Urothelium cell line (cell line): ENCODE data around the gene SOX5.
"Not testable (repeated sequence)": the region's sequence is repeated elsewhere in the genome, so short reads cannot be mapped to it uniquely, and the experiment has no call there.

ENCODE experiments used
- DNase-seq: peaks from one replicate; pipeline ENCODE4 v3.0.0; 2011; ENCODE audit warnings: low spot score, mixed read lengths
- FAIRE-seq: peaks from 2 replicates; lab custom pipeline; 2011; peaks lifted over from hg19 to GRCh38; lab: Jason Lieb, UNC

SOX5 gene

DNA sequence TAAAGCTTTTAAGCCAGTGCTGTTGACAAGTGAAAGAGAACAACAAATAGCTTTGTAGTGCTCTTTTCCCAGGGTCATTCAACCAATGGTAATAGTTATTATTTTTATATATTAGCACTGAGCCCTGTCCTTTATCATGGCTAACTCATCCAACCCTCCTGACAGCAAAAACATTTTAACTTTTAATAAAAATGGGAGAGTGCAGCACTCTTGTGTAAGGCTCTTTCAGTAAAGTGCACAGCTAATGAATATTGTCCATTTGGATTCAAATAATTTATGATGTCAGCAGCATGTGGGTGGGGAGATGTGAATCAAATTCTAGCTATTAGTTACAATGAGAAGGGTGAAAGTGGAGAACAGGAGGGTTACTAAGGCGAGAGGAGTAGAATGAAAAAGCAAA is 185.7 kb downstream of the SOX5 start:
- DNase-seq (no peak), FAIRE-seq (no peak)

DNA sequence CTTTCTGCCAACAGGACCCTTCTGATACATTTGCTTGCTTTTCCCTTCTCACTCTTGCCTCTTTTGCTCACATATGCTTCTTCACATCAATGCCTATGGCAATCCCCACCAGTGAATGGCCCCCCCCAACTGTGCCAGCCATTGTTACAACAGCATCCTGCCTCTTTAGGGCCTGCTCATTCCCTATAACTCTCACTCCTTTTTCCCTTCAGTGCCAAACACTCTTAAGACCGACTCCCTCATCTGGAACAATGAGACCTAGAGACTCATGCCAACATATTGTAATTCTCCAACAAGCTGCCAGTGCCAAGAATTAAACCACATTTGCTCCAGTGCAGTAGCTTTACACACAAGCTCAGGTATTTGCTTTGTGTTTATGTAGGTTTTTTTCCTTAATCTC is 189.0 kb downstream of the SOX5 start:
- DNase-seq, result no peak

DNA sequence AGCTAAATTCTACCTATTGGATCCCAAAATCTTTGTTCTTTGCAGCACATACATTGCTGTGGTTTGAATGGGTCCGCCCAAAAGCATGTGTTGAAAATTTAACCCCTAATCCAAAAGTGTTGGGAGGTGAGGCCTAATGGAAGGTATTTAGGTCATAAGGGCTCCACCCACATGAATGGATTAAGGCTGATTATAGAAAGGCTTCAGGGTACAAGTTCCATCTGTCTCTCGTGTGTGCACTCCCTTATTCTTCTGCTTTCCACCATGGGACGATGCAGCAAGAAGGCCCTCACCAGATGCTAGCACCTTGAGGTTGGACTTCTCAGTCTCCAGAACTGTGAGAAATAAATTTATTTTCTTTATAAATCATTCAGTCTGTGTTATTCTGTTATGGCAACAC is 190.9 kb downstream of the SOX5 start:
- DNase-seq (no peak), FAIRE-seq (no peak)

More for the DNA sequence above, 189.0 kb downstream of the SOX5 start:
- FAIRE-seq, result no peak

DNA sequence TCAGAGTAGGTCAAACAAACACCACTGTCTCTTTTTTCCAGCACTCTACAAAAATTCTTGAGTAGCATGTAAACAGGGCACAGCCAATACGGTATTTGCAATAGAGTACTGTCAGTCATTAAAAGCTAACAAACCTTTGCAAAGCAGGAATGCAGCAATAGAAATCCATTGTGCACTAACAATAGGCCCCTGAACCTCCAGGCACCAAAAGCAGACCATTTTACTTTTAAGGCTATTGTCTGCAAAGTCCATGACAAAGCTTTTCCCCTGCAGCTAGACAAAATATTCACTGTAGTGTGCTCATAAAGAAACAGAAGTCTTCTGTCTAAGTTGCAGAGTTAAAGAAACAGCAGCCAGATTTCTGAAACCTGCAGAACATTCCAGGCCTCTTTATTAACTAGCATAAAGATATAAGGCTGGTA is 191.9 kb downstream of the SOX5 start:
- no peak for DNase-seq
- no peak for FAIRE-seq

DNA sequence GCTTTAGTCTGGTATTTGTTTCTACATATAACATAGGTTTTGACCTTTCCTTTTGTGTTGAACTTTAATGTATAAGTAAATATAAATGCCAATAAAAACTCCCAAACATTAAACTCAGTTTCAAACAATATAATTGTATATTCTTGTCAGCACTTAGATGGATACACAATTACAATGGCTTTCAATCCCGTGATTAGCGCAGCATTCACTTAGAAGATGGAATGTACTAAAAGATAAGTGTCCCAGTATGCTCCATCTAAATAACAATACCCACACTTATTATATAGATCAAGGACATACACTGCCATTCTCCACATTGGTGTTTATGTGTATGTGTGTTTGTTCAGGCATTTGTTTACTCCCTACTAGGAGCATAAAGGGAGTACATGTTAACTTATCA is 193.1 kb downstream of the SOX5 start:
- no peak for DNase-seq
- FAIRE-seq, result no peak

DNA sequence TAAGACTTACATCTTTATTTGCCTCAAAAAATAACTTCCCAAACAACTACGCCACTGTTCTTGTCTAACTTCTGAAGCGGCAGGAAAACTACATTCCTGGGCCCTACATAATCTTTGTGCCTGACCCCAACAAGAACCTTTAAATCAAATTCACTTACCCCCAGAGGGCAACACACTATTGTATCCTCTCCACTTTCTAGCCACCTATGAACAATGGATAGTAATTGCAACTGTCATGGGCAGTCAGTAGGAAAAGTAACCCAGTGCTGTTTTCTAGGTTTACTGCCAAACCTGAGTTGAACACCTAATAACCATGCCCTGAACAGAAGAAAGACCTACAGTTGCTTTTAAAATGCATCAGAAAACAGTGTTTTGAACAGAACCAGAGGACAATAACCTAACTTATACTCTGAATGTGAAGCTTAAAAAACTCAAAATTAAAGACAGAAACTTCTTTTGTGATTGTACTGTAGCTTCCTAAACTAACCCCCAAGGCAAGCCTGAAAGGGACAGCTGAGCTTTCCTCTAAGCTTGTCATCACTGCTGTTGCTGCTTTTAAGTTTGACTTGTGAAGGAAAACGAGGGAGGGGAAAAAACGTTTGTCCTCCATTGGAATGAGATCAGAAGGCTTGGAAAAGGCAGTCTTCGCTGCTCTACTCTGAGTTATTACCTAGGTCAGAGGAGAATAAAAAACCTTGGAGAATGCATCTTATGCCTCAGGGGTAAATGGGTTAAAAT is 195.7 kb downstream of the SOX5 start:
- DNase-seq (no peak), FAIRE-seq (no peak)

DNA sequence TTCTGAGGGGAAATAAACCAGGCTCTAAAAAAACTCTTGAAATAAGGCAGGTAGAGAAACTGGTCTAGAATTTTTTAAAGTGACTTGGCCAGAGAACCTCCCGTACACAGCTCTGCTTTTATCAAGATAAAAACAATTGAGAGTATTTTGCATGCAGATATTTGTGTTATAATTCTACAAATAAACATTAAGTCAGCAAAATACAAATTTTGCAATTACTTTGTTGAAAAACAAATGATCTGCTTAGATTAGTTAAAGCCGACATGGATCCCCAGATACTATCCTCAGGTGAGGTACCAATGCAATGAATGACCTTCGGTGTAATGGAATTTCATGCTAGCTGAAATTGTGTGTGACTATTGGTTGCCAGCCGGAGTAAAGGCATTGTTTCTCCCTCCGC is 197.2 kb downstream of the SOX5 start:
- no peak for FAIRE-seq

DNA sequence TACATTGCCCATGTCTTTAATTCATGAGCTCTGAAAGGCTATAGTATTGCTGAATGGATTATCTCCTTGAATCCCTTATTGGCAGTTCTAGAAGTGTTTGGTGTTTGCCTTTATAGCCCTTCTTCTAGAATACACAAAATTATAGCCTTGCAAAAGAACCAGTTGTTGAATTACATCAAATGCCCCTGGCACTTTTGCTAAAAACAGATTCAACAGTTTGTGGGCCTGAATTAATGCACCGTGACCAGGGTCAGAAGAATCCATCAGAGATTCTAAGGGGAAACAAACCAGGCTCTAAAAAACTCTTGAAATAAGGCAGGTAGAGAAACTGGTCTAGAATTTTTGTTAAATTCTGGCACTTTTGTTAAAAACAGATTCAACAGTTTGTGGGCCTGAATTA is 197.8 kb downstream of the SOX5 start:
- DNase-seq (no peak), FAIRE-seq (no peak)

More for the DNA sequence above, 197.2 kb downstream of the SOX5 start:
- no peak for DNase-seq

DNA sequence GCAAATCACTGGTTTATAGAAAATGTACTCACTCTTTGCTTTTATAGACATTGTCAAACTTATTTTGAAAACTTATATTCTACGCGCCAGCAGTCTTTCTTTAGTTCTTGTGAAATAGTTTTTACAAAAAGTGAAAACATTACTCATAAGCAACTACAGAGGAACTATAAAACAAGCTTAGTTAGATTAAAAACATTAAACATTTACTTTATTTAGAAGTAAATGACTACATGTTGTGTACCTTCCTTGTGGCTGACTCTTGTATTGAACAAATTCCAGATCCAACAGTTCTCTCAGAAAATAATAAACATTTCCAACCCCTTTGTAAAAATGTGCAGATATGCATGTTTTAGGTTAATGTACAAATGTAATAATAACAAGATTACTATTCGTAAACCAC is 198.5 kb downstream of the SOX5 start:
- DNase-seq (no peak), FAIRE-seq (no peak)

DNA sequence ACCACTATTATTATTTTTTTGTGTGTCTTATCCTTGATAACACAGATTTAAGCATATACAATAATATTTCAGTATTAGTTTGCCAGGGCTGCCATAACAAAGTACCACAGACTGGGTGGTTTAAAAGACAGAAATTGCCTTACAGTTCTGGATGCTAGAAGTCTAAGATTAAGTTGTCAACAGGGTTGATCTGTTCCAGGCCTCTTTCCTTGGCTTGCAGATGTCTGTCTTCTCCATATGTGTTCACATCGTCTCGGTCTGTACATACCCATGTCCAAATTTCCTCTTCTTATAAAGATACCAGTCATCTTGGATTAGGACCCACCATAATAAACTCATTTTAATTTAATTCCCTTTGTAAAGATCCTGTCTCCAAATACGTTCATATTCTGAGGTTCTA is 204.8 kb downstream of the SOX5 start:
- DNase-seq, result no peak
- no peak for FAIRE-seq

DNA sequence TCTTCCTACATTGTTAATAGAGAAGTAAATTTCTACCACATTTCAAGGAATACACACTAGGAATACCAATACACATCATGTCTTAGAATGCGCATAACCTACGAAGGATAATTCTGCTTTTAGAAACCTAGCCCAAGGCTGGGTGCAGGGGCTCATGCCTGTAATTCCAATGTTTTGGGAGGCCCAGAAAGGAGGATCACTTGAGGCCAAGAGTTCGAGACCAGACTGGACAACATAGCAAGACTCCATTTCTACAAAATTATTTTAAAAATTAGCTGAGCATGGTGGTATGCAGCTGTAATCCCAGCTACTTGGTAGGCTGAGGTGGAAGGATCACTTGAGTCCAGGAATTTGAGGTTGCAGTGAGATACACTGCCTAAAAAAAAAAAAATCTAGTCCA is 206.9 kb downstream of the SOX5 start:
- DNase-seq, result no peak
- FAIRE-seq, result no peak

DNA sequence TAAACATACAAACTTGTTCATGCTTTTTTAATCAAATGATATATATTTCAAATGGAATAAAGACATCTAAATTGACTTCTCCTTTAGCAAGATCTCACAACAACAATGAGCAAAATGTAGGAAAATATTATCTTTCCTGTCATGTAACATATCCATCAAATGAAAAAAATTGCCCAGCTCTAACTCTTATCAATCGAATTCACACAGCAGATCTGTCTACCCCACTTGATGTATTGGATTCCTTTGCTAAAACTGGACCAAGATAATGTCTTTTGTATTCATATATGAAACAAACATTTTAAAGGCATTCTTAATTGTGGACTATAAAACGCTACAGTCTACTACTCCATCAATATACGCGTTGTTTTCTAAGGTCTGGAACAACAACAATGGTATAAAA is 218.0 kb downstream of the SOX5 start:
- DNase-seq (no peak), FAIRE-seq (no peak)

DNA sequence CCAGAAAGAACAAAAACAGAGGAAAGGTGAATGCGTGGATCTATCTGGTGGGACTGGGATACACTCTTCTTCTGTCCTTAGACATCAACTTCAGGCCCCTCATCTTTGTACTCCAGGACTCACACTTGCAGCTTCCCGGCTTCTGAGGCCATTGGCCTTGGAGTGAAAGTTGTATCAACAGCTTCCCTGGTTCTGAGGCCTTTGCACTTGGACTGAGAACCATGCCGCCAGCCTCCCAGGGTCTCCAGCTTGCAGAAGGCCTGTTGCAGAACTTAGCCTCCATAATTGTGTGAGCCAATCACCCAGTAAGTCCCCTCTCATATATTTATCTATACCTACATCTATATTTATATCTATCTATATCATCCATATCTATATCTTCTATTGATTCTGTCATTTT is 218.4 kb downstream of the SOX5 start:
- no peak for DNase-seq
- FAIRE-seq, result no peak

DNA sequence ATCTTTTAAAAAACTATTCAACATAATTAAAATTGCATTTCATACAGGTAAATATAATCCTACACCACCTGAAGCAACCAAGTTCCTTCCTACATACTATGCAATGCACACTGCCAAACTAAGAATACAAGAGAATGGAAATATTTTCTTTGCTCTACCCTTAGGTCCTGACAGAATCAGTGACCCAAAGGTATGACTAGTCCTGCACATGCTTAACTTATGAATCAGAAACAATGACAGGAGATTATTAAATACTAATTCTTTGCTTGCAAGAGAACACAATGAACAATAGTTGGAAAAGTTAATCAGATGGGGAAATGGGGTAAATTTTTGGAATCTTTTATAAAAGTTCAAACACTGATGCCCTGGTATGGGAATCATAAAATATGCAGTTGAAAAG is 220.1 kb downstream of the SOX5 start:
- no peak for FAIRE-seq
- peak; percentile 3 for DNase-seq

DNA sequence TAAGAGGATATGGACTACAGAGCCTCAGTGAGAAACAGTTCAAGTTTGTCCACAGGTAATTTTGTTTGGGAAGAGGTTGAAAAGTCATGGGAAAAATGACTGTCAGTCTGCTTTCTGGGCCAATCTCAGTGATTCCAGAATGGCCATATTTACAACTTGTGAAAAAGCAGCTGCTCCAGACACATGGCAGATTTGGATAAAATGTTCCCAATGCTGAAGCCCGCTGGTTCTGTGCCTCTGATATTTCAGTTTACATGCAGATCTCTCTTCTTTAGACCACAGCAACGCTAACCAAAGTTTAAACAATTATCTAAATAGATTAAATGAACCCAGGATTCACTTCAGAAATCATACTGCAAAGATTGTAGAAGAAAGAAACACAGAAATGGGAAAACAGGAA is 222.8 kb downstream of the SOX5 start:
- FAIRE-seq (no peak), DNase-seq (no peak)

DNA sequence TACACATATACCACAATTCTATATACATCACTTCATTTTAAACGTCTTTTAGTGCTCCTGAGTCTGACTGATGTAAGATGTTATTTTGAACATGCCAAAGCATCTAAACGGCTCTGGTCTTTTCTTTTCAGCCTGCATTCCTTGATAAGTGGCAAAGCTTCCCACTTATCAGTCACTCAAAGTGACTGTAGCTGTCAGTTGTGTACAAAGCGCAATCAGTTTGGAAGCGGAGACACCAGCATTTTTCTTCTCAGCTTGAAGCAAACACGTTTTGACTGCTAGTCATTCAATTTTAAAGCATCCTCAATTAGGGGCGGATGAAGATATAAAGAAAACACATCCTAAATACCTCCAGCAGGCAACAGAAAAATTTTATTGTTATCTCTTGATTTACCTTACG is 226.8 kb downstream of the SOX5 start:
- FAIRE-seq, result no peak
- no peak for DNase-seq

DNA sequence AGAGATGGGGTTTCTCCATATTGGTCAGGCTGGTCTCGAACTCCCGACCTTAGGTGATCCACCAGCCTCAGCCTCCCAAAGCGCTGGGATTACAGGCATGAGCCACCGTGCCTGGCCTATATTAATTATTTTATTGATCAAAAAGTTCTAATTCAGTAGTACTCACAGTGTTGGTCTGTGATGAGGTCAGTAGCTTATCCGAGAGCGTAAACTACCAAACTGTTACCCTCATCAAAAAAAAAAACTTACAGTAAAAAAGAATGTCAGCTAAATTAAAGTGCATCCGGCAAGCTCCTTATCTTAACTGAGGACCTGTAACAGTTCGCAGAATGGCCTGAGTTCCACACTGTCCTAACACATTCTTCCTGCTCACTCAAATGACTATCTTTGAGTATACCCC is 228.2 kb downstream of the SOX5 start:
- FAIRE-seq, result no peak
- DNase-seq, result no peak

DNA sequence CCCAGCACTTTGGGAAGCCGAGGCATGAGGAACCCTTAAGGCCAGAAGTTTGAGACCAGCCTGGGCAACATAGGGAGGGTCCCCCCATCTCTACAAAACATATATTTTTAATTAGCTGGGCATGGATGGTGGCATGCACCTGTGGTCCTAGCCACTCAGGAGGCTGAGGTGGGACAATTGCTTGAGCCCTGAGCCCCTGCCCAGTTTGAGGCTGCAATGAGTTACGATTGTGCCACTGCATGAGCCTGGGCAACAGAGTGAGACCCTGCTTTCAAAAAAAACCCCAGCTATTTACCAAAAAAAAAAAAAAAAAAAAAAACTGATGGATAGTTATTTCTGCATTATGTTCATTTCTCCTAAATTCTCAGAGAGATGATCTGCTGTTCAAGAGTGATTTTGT is 230.0 kb downstream of the SOX5 start:
- FAIRE-seq (no peak), DNase-seq (no peak)

DNA sequence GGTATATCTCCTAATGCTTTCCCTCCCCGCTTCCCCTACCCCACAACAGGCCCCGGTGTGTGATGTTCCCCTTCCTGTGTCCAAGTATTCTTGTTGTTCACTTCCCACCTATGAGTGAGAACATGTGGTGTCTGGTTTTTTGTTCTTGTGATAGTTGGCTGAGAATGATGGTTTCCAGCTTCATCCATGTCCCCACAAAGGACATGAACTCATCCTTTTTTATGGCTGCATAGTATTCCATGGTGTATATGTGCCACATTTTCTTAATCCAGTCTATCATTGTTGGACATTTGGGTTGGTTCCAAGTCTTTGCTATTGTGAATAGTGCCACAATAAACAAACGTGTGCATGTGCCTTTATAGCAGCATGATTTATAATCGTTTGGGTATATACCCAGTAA is 239.1 kb downstream of the SOX5 start:
- FAIRE-seq, DNase-seq: not testable (repeated sequence)

DNA sequence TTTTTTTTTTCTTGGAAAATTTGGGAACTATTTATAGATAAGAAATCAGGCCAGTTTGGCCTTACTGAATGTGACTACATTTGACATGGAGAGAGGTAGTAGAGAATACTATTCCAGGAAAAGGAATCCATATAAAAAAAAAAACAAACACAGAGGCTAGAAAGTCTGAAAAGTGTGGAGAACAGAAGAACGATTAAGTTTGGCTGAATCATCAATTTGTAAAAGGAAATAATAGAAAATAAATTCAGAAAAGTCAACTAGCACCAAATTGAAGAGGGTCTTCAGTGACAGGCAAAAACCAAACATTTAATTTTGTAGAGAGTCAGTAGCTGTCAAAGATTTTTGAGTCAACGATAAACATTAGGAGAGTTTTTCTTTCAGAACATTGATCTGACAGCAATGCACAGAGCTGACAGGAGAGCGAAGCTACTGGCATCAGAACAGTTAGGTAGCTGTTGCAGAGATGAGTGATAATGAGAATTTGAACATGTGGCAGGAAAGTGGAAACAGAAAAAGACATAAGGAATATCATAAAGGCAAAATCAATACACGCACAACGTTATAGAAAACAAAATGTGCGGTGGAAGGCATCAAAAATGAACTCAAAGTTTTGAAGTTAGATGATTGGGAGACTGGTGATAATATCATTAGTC is 241.2 kb downstream of the SOX5 start:
- FAIRE-seq (no peak), DNase-seq (no peak)

DNA sequence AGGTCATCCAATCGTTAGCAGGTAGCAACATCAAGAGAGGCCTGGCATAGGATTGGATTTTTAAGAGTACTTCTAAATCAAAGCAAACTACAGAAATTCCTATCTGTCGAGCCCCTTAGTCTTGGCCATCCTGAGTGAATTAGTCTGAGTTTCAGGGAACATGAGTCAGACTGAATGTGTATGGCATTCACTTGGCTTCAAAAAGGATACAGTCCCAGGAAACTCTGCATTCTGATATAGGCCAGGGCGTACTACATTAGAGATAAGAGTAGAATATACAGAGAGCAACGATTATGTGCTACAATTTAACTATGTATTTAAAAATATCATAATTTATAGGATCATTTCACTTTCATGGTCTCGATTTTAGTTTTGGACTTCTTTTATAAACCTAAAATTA is 242.2 kb downstream of the SOX5 start:
- DNase-seq, result no peak
- FAIRE-seq, result no peak

DNA sequence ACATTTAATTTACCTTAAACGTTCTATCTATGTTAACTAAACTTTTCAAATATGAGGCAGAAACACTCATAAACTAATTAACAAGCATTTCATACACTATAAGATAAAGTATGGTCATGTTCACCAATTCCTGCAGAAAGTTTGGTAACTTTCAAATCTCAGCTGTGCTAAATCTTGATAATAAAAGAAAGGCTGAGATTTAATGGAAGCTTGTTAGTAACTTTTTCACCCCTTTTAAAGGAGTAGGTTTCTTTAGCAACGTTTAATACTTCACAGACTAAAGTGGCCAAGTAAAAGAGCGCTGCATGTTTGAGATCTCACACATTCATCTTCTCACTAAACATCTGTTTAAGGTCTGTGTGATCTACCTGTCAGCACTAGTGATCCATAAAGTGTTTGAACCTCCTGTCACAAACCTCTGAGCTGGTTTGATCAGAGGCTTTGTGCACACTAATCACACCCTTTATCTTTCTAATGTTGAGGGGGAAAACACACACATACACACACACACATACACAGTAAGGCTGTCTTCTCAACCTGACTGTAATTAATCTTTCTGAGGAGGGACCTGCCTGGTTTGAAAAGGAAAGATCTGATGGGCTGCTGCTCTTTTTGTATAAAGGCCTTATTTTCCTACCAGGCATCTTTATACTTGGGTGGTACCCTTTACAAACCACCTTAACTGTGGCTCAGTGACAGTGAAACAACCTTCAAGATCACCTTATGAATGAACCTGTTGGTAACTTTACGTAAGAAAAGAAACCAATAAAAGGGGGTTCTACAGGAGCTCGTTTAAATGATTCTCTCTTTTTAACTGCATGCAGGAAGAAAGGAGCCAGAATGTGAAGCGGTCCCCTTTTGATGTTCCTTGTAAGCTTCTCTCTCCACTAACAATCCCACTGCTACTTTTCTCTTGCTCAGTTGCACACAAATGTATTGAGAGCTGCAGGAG is 244.2 kb downstream of the SOX5 start:
- FAIRE-seq, result no peak
- no peak for DNase-seq
